ENCODE data around the gene FLCN. TPM values are rescaled to one million over a fixed set of nuclear protein-coding genes. Genes with fewer than 3 reads are reported as not detected.
A peak's percentile ranks its signal among the peaks of the same experiment; 100 is the strongest.

FLCN gene
- total RNA-seq, 1 donor from 2014 or later: 46.6 TPM

GRCh38 chr17:17215575-17215974 lies 21.4 kb downstream of the FLCN start:
- Histone ChIP-seq H3K27me3 (ENCODE audit: low read depth) (no peaks in the 10 kb centered on the region), H3K4me3 (no peak overlapping the region), H3K9me3 (replicated peaks) (no peaks in the 10 kb centered on the region), H3K36me3 (peaks cover 82% of the 10 kb centered on the region), H3K27ac (replicated peaks) (no peak overlapping the region), H3K4me1 (peaks cover 8% of the 10 kb centered on the region)
- DNase-seq: no peak
- intact Hi-C loops (cut with micrococcal nuclease): no loop called here
- TF ChIP-seq CTCF (IDR thresholded peaks at IDR 0.05; ENCODE audit: borderline replicate concordance): no peak

- intact Hi-C loops (cut with micrococcal nuclease): no loop called here
- H3K27me3 ChIP-seq (ENCODE audit: low read depth): no peaks in the 10 kb centered on the region
- H3K4me1 ChIP-seq: peaks cover 8% of the 10 kb centered on the region
- H3K27ac ChIP-seq (replicated peaks): no peak overlapping the region
- TF ChIP-seq CTCF (IDR thresholded peaks at IDR 0.05; ENCODE audit: borderline replicate concordance): no peak
- H3K4me3 ChIP-seq: no peak overlapping the region
- DNase-seq: no peak
- no peaks in the 10 kb centered on the region for H3K9me3 ChIP-seq (replicated peaks)
- peaks cover 75% of the 10 kb centered on the region for H3K36me3 ChIP-seq
These were observed 22.1 kb downstream of the FLCN start for GRCh38 chr17:17214646-17215436.

- no peaks in the 10 kb centered on the region for H3K9me3 ChIP-seq (replicated peaks)
- no peaks in the 10 kb centered on the region for H3K27me3 ChIP-seq (ENCODE audit: low read depth)
- peaks cover 64% of the 10 kb centered on the region for H3K36me3 ChIP-seq
- no peak for TF ChIP-seq CTCF (IDR thresholded peaks at IDR 0.05; ENCODE audit: borderline replicate concordance)
- no peak for DNase-seq
- H3K4me3 ChIP-seq: no peak overlapping the region
- intact Hi-C loops (cut with micrococcal nuclease): no loop called here
- H3K27ac ChIP-seq (replicated peaks): peak overlapping the region; percentile 34
- peaks cover 8% of the 10 kb centered on the region for H3K4me1 ChIP-seq
These were observed 23.2 kb downstream of the FLCN start for GRCh38 chr17:17213775-17214174.

GRCh38 chr17:17207998-17208397 lies 29.0 kb downstream of the FLCN start:
- intact Hi-C loops (cut with micrococcal nuclease): no loop called here
- peaks cover 8% of the 10 kb centered on the region for H3K36me3 ChIP-seq
- peaks cover 35% of the 10 kb centered on the region for H3K4me1 ChIP-seq
- no peak for DNase-seq
- H3K4me3 ChIP-seq: no peak overlapping the region
- peak overlapping the region; percentile 87 for H3K27ac ChIP-seq (replicated peaks)
- no peaks in the 10 kb centered on the region for H3K9me3 ChIP-seq (replicated peaks)
- H3K27me3 ChIP-seq (ENCODE audit: low read depth): no peaks in the 10 kb centered on the region
- no peak for TF ChIP-seq CTCF (IDR thresholded peaks at IDR 0.05; ENCODE audit: borderline replicate concordance)

GRCh38 chr17:17206913-17207335 lies 30.0 kb downstream of the FLCN start:
- no peak for DNase-seq
- Histone ChIP-seq H3K36me3 (no peaks in the 10 kb centered on the region), H3K4me3 (peak overlapping the region; percentile 68), H3K4me1 (peaks cover 46% of the 10 kb centered on the region), H3K27me3 (ENCODE audit: low read depth) (no peaks in the 10 kb centered on the region), H3K27ac (replicated peaks) (peak overlapping the region; percentile 87), H3K9me3 (replicated peaks) (no peaks in the 10 kb centered on the region)
- intact Hi-C loops (cut with micrococcal nuclease): no loop called here
- no peak for TF ChIP-seq CTCF (IDR thresholded peaks at IDR 0.05; ENCODE audit: borderline replicate concordance)

Data from left ventricle myocardium inferior (tissue), 1 donor.